Measurements from ENCODE around the gene GRB7. TPM values are rescaled to one million over a fixed set of nuclear protein-coding genes. Genes with fewer than 3 reads are reported as not detected.
"Not testable (repeated sequence)": the region's sequence is repeated elsewhere in the genome, so short reads cannot be mapped to it uniquely, and the experiment has no call there.

The GRB7 gene
- total RNA-seq, 1 experiment from 2014 or later = 0.11 TPM

GRCh38 chr17:39724731-39725130 lies 13.0 kb upstream of the GRB7 start:
- in situ Hi-C loops (cut with HindIII; ENCODE audit: low pct_unique_long_range_greater_than_20kb, low sequenced_read_pairs) = no loop called here
- no peak for DNase-seq (ENCODE audit: low read depth, low spot score)

DNA sequence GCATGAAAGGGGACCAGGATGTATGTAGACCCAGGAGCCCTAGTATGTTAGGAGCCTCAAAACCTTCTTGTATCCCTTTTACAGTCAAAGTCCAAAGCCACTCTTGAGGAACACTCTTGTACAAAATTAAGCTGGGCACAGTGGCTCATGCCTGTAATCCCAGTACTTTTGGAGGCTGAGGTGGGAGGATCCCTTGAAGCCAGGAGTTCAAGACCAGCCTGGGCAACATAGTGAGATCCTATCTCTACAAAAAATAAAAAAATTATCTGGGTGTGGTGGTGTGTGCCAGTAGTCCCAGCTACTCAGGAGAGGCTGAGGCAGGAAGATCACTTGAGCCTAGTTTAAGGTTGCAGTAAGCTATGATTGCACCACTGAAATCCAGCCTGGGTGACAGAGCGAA lies 11.8 kb upstream of the GRB7 start:
- in situ Hi-C loops (cut with HindIII; ENCODE audit: low pct_unique_long_range_greater_than_20kb, low sequenced_read_pairs); DNase-seq (ENCODE audit: low read depth, low spot score): not testable (repeated sequence)

DNA sequence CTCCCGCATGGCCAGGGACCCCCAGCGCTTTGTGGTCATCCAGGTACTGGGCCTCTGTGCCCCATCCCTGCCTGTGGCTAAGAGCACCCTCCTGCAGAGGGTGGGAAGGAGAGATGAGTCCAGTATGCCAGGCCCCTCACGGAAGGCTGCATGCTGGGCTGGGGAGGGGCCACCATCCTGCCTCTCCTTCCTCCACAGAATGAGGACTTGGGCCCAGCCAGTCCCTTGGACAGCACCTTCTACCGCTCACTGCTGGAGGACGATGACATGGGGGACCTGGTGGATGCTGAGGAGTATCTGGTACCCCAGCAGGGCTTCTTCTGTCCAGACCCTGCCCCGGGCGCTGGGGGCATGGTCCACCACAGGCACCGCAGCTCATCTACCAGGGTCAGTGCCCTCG lies 11.1 kb upstream of the GRB7 start:
- DNase-seq (ENCODE audit: low read depth, low spot score) = no peak
- in situ Hi-C loops (cut with HindIII; ENCODE audit: low pct_unique_long_range_greater_than_20kb, low sequenced_read_pairs) = no loop called here

- in situ Hi-C loops (cut with HindIII; ENCODE audit: low pct_unique_long_range_greater_than_20kb, low sequenced_read_pairs) = no loop called here
These were observed 10.2 kb upstream of the GRB7 start for GRCh38 chr17:39727556-39727955.

DNA sequence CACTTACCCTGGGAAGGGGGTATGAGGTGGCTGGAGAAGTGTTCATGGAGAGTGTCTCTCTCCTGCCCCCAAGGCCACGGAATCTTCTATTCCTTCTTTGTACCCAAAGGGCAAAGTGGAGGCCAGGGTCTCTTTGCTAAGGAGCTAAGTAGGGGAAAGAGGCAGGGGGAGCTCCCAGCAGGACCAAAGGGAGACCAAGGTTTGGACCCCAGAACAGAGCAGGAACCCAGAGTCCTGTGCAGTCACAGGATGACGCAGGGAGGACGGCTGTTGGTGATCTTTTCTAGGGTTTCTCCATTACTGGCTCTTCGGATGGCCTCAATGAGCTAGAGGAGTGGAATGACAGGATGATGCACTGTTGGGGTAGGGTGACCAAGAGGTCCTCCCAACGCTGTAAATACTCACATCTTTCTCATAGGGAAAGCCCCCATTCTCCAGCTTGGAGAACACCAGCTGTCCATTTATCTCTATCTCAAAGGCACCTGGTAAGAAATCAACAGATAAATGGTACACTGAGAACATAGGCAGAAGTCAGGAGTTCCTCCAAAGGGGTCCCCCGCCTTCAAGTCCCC lies 8.4 kb upstream of the GRB7 start:
- no peak for DNase-seq (ENCODE audit: low read depth, low spot score)
- in situ Hi-C loops (cut with HindIII; ENCODE audit: low pct_unique_long_range_greater_than_20kb, low sequenced_read_pairs) = no loop called here

More at GRCh38 chr17:39727556-39727955, 10.2 kb upstream of the GRB7 start:
- no peak for DNase-seq (ENCODE audit: low read depth, low spot score)

DNA sequence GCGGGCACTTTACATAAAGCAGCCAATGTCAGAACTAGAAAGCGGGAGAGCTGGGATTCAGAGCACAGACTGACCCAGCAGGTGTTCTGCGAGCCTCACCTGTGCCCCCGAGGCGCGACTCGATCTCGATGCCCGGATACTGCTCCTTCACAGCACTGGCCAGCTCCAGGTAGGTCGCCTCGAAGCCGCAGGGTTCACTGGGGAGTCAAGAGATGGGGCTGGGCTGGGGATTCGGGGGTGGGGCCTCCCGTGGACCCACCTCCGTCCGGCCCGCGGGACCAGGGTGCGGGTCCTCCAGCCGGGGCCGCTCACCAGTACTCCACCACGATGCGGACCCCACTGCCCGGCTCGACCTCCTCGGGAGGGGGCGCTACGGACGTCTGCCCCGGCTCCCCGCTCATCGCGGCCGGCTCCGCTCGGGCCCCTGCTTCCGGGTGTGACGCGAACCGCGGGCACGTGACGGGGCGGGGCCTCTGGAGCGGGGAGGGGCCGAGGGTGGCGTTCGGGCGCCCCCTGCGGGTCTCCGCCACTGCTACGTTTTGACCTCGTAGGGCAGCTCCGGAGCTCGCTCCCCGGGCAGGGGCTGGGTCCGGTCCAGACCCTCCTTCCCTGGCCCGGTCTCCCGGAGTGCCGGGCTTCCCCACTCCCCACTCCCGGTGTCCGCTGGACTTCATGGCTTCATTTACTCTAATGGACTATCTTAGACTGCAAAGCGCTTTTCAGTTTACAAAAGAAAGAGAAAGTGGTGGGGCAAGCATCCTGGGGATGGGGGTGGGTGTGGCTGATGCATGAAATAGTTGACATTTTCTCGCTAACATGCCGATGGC lies 7.4 kb upstream of the GRB7 start, which contains the start of gene MIEN1:
Gene MIEN1, minus strand, starts transcription at position 438 of the 827 bp plus-strand sequence. Its CDS starts 37 bp downstream, at position 401.
- in situ Hi-C loops (cut with HindIII; ENCODE audit: low pct_unique_long_range_greater_than_20kb, low sequenced_read_pairs) = no loop called here
- peak; percentile 85 for DNase-seq (ENCODE audit: low read depth, low spot score)

GRCh38 chr17:39732586-39732985 lies 5.2 kb upstream of the GRB7 start:
- in situ Hi-C loops (cut with HindIII; ENCODE audit: low pct_unique_long_range_greater_than_20kb, low sequenced_read_pairs) = no loop called here
- no peak for DNase-seq (ENCODE audit: low read depth, low spot score)

DNA sequence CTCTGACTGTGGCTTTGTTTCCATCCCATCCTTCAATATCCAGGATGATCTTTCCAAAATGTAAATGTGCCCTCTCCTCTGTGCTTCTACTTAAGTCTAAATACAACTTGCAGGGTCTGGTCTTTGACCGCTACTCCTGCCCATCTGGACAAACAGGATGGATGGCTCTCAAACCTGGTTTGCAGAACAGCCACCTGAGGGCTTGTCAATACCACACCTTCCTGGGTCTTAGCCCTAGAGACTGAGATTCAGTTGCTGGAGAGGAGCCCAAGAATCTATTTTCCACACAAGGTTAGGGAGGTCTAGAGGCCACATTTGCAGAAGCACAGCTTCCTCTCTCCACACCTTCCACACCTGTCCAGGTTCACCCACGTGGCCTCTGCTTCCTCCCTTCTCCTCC lies 1.9 kb upstream of the GRB7 start:
- no peak for DNase-seq (ENCODE audit: low read depth, low spot score)
- in situ Hi-C loops (cut with HindIII; ENCODE audit: low pct_unique_long_range_greater_than_20kb, low sequenced_read_pairs) = no loop called here

DNA sequence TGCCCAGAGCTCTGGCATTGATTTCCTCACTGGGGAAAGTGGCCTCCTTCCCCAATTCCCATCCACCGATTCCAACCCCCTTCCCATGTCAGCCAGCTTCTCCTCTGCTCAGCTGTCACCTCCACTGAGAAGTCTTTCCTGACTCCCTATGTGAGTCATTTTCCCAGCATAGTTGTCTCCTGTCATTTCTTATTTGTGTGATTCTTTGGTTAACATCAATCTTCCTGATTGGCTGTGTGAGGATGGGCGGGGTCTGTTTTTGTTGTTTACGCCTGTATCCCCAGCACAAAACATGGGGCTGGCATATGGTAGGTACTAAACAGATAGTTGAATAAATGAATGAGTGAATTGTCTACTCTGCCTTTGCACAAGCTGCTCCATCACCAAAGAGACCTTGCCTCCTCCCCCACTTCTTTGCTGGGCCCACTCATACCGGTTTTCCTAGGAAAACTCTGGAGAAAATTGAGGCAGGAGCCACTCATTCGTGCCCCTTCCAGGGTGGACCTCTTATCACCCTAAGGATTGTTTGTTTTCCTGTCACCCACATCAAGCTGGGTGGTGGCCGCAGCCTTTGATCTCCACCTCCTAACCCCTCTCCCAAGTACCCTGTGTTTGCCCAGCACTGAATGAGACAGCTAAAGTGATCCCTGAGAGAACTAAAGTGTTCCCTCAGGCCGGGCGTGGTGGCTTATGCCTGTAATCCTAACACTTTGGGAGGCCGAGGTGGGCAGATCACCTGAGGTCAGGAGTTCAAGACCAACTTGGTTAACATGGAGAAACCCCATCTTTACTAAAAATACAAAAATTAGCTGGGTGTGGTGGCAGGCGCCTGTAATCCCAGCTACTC lies 1.2 kb upstream of the GRB7 start:
- in situ Hi-C loops (cut with HindIII; ENCODE audit: low pct_unique_long_range_greater_than_20kb, low sequenced_read_pairs) = no loop called here

DNA sequence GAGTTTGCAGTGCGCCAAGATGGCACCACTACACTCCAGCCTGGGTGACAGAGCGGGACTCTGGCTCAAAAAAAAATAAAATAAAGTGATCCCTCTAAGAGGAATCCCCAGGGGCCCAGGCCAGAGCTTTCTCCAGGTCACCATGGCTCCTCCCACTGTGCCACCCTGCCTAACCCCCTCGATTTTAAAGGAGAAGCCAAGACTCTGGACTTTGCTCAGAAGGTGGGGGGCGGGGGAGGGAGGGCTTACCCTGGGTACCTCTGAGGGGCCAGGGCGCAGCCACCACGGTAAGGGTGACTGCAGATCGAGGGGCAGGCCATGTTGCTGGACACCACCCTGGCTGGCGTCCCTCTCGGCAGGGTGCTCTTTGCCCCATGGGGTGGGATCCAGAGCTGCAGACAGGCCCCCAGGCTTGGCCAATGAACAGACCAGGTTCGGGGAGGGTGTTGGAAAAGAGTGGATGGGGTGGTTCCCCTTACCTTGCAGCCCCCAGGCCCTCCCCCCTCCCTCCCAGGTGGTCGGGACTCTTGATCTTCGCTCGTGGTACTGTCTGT lies 455 bp upstream of the GRB7 start:
- in situ Hi-C loops (cut with HindIII; ENCODE audit: low pct_unique_long_range_greater_than_20kb, low sequenced_read_pairs) = no loop called here
- DNase-seq (ENCODE audit: low read depth, low spot score) = no peak

More for the DNA sequence above, 1.2 kb upstream of the GRB7 start:
- DNase-seq (ENCODE audit: low read depth, low spot score) = peak; percentile 33

DNA sequence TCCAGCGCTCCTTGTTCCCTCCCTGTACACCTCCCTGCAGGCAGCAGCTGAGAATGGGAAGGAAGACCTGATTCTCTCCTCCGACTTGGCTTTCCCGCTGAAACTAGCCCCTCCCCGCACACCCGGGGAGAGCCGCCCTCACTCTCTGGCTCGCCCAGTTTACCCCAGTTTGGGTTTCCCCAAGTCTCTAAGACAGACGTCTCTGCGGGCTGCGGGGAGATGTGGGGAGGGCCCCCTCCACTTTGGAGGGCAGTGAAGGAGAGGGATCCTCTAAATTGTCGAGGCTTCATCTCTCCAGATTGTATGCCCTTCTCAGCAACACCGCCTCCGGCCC lies 797 bp downstream of the GRB7 start:
- in situ Hi-C loops (cut with HindIII; ENCODE audit: low pct_unique_long_range_greater_than_20kb, low sequenced_read_pairs) = no loop called here
- DNase-seq (ENCODE audit: low read depth, low spot score) = no peak

- in situ Hi-C loops (cut with HindIII; ENCODE audit: low pct_unique_long_range_greater_than_20kb, low sequenced_read_pairs) = no loop called here
These were observed 1.5 kb downstream of the GRB7 start for GRCh38 chr17:39738983-39739884.

GRCh38 chr17:39739885-39740356 lies 2.2 kb downstream of the GRB7 start:
- in situ Hi-C loops (cut with HindIII; ENCODE audit: low pct_unique_long_range_greater_than_20kb, low sequenced_read_pairs) = no loop called here
- no peak for DNase-seq (ENCODE audit: low read depth, low spot score)

More at GRCh38 chr17:39738983-39739884, 1.5 kb downstream of the GRB7 start:
- no peak for DNase-seq (ENCODE audit: low read depth, low spot score)

- DNase-seq (ENCODE audit: low read depth, low spot score) = no peak
- in situ Hi-C loops (cut with HindIII; ENCODE audit: low pct_unique_long_range_greater_than_20kb, low sequenced_read_pairs) = no loop called here
These were observed 2.8 kb downstream of the GRB7 start for GRCh38 chr17:39740357-39741111.

- in situ Hi-C loops (cut with HindIII; ENCODE audit: low pct_unique_long_range_greater_than_20kb, low sequenced_read_pairs) = no loop called here
- no peak for DNase-seq (ENCODE audit: low read depth, low spot score)
These were observed 4.6 kb downstream of the GRB7 start for GRCh38 chr17:39742126-39742855.
